ENCODE results near the gene PLA2G2F.

PLA2G2F gene

GRCh38 chr1:20148571-20149500, 9.7 kb downstream of the PLA2G2F start:
- no peaks in the 10 kb centered on the region for H3K27me3 ChIP-seq (ENCODE audit: insufficient read depth, low read depth, severe bottlenecking)
- no peak overlapping the region for H3K4me3 ChIP-seq (ENCODE audit: low read depth, low read length)
- no peaks in the 10 kb centered on the region for H3K9me3 ChIP-seq (ENCODE audit: severe bottlenecking)
- no peak for DNase-seq
- no peak for TF ChIP-seq CTCF (IDR thresholded peaks at IDR 0.05; ENCODE audit: low read depth, low read length)
- no peak overlapping the region for H3K27ac ChIP-seq
- H3K36me3 ChIP-seq = no peaks in the 10 kb centered on the region

GRCh38 chr1:20149601-20150325, 10.6 kb downstream of the PLA2G2F start:
- Histone ChIP-seq H3K4me3 (ENCODE audit: low read depth, low read length) (no peak overlapping the region), H3K36me3 (no peaks in the 10 kb centered on the region), H3K9me3 (ENCODE audit: severe bottlenecking) (no peaks in the 10 kb centered on the region), H3K27me3 (ENCODE audit: insufficient read depth, low read depth, severe bottlenecking) (no peaks in the 10 kb centered on the region), H3K27ac (no peak overlapping the region)
- DNase-seq = no peak
- TF ChIP-seq CTCF (IDR thresholded peaks at IDR 0.05; ENCODE audit: low read depth, low read length) = no peak

GRCh38 chr1:20150326-20150705, 11.2 kb downstream of the PLA2G2F start:
- DNase-seq = no peak
- H3K36me3 ChIP-seq = no peaks in the 10 kb centered on the region

DNA sequence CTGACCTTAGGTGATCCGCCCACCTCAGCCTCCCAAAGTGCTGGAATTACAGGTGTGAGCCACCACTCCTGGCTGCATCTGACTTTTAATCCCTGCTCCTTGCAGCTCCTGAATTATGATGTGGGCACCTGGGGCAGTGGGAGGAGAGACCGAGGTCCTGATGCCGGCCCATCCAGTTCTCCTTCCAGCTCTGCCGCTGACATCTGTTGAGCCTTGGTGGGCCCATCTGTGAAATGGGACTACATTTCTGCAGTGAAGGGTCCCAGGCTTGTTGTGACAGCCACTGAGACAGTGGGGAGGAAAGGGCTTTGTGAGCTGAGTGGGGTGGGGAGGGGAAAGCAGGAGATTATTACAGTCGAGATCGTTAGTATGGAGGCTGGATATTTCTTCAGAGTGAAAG, 11.8 kb downstream of the PLA2G2F start:
- no peaks in the 10 kb centered on the region for H3K36me3 ChIP-seq
- DNase-seq = no peak

More at GRCh38 chr1:20150326-20150705, 11.2 kb downstream of the PLA2G2F start:
- H3K9me3 ChIP-seq (ENCODE audit: severe bottlenecking) = no peaks in the 10 kb centered on the region
- no peak overlapping the region for H3K4me3 ChIP-seq (ENCODE audit: low read depth, low read length)
- TF ChIP-seq CTCF (IDR thresholded peaks at IDR 0.05; ENCODE audit: low read depth, low read length) = no peak
- no peak overlapping the region for H3K27ac ChIP-seq
- H3K27me3 ChIP-seq (ENCODE audit: insufficient read depth, low read depth, severe bottlenecking) = no peaks in the 10 kb centered on the region

GRCh38 chr1:20151906-20152598, 12.9 kb downstream of the PLA2G2F start:
- peak; percentile 91 for TF ChIP-seq CTCF (IDR thresholded peaks at IDR 0.05; ENCODE audit: low read depth, low read length)
- Histone ChIP-seq H3K9me3 (ENCODE audit: severe bottlenecking) (no peaks in the 10 kb centered on the region), H3K27ac (no peak overlapping the region), H3K36me3 (no peaks in the 10 kb centered on the region), H3K27me3 (ENCODE audit: insufficient read depth, low read depth, severe bottlenecking) (no peaks in the 10 kb centered on the region), H3K4me3 (ENCODE audit: low read depth, low read length) (peak overlapping the region; percentile 20)
- peak; percentile 81 for DNase-seq

More for the DNA sequence above, 11.8 kb downstream of the PLA2G2F start:
- no peak overlapping the region for H3K4me3 ChIP-seq (ENCODE audit: low read depth, low read length)
- H3K27ac ChIP-seq = no peak overlapping the region
- H3K27me3 ChIP-seq (ENCODE audit: insufficient read depth, low read depth, severe bottlenecking) = no peaks in the 10 kb centered on the region
- no peak for TF ChIP-seq CTCF (IDR thresholded peaks at IDR 0.05; ENCODE audit: low read depth, low read length)
- no peaks in the 10 kb centered on the region for H3K9me3 ChIP-seq (ENCODE audit: severe bottlenecking)

Measured in WERI-Rb-1 (cell line).